Liver (tissue), 3 donors: ENCODE measurements around the gene PALM3.

Experiments
- JUND ChIP-seq, 2 donors: IDR thresholded peaks; 2 replicates each; pipeline ENCODE4 v1.6.1; 2016; ENCODE audit warnings: antibody characterized with exemption in 2 of 2
- TAF1 ChIP-seq: conservative IDR thresholded peaks from 2 replicates; pipeline ENCODE4 v1.6.1; 2016; ENCODE audit warnings: antibody characterized with exemption, mild to moderate bottlenecking
- TF ChIP-seq, protein P1 (sequence below): fragments of 150-350 bp; IDR thresholded peaks from 2 replicates; pipeline ENCODE4 v1.5.1; 2017; ENCODE audit warnings: improper control_type of control experiment, low read depth, low read length; ENCODE audit not compliant: missing input control
- donor health status: healthy.
- donor health status: healthy.

GRCh38 chr19:14089662-14090508 is 28.0 kb upstream of the PALM3 start:
- TF ChIP-seq, protein P1, sequence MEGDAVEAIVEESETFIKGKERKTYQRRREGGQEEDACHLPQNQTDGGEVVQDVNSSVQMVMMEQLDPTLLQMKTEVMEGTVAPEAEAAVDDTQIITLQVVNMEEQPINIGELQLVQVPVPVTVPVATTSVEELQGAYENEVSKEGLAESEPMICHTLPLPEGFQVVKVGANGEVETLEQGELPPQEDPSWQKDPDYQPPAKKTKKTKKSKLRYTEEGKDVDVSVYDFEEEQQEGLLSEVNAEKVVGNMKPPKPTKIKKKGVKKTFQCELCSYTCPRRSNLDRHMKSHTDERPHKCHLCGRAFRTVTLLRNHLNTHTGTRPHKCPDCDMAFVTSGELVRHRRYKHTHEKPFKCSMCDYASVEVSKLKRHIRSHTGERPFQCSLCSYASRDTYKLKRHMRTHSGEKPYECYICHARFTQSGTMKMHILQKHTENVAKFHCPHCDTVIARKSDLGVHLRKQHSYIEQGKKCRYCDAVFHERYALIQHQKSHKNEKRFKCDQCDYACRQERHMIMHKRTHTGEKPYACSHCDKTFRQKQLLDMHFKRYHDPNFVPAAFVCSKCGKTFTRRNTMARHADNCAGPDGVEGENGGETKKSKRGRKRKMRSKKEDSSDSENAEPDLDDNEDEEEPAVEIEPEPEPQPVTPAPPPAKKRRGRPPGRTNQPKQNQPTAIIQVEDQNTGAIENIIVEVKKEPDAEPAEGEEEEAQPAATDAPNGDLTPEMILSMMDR = no peak
- TF ChIP-seq JUND (IDR thresholded peaks at IDR 0.05) (no peak), TAF1 (no peak)
